ENCODE results near the gene ACOT8.

Gene ACOT8

DNA sequence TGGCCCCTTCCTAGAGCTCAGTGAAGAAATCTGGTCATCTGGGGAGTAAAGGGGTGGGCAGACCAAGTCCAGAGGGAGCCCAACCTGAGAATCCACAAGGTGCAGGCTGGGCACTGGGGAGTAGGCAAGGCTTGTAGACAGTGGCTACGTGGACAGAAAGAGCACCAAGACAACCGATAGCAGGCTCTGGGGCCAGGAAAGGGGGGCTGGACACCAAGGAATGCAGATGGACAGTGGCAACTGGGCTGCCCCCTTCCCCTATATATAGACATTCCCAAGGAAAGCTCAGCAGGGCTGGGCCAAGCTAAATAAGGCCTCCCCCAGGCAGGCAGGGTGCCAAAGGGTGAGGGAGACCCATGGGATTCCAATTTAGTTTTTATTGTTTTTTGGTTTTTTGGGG, 28.6 kb downstream of the ACOT8 start:
- no peak for DNase-seq (ENCODE audit: low read depth)
- H3K4me3 ChIP-seq (ENCODE audit: control insufficient read depth, low read depth, low read length): no peak overlapping the region
- no peak for TF ChIP-seq CTCF (IDR thresholded peaks at IDR 0.05; ENCODE audit: control insufficient read depth, insufficient read depth, low read depth, low read length, missing control alignments)

DNA sequence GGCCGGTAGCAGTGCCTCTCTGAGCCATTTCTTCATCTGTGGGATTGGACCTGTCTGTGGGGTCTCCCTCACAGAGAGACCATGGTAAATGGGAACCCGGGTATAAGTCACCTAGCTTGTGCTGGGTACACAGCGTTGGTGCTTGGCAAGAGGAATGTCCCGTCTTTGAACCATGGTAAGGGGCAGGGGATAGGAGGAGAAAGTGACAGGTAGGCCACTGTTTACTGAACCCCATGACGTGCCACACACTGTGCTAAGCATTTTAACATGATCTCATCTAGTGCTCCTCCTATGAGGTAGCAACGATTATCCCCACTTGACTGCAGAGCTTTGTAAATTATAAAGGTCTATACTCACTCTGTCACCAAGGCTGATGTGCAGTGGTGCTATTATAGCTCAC, 29.5 kb downstream of the ACOT8 start:
- no peak for DNase-seq (ENCODE audit: low read depth)
- H3K4me3 ChIP-seq (ENCODE audit: control insufficient read depth, low read depth, low read length): no peak overlapping the region
- TF ChIP-seq CTCF (IDR thresholded peaks at IDR 0.05; ENCODE audit: control insufficient read depth, insufficient read depth, low read depth, low read length, missing control alignments): no peak

- no peak for DNase-seq (ENCODE audit: low read depth)
- no peak for TF ChIP-seq CTCF (IDR thresholded peaks at IDR 0.05; ENCODE audit: control insufficient read depth, insufficient read depth, low read depth, low read length, missing control alignments)
- no peak within 1 kb of the TSS for H3K4me3 ChIP-seq (ENCODE audit: control insufficient read depth, low read depth, low read length)
Observed at GRCh38 chr20:45827030-45827652, 30.1 kb downstream of the ACOT8 start, which contains the start of gene TNNC2. TNNC2 (minus strand) TSS chr20:45827312; CDS start chr20:45827248, 64 bp downstream.

DNA sequence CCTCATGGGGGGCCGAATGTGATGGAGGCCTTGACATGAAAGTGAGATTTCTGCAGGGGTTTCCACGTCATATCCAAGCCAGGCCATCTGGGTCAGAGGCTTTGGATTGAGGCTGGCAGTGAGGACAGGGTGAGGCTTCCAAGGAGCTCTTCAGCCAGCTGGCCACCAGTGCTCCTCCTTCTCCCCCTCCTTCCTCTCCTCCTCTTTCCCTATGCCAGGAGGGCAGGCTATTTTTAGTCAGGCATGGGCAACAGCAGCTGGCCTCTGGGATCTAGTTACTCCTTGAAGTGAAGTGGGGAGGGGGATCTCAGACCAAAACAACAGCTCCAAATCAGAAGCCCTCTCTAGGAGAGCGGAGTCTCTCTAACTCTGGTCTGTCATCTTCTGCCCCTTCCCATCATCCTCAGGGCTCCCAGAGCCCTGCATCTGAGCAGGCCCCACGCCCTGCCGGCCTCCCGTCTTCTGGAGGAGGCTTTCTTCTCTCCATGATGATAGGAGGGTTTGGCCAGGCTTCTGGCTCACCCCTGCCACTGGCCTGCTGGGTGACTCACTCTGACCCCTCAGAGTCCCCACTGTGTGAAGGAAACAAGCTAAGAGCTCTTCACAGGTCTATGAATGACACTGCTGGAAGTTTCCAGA, 30.7 kb downstream of the ACOT8 start:
- no peak for TF ChIP-seq CTCF (IDR thresholded peaks at IDR 0.05; ENCODE audit: control insufficient read depth, insufficient read depth, low read depth, low read length, missing control alignments)
- DNase-seq (ENCODE audit: low read depth): no peak
- H3K4me3 ChIP-seq (ENCODE audit: control insufficient read depth, low read depth, low read length): no peak overlapping the region

DNA sequence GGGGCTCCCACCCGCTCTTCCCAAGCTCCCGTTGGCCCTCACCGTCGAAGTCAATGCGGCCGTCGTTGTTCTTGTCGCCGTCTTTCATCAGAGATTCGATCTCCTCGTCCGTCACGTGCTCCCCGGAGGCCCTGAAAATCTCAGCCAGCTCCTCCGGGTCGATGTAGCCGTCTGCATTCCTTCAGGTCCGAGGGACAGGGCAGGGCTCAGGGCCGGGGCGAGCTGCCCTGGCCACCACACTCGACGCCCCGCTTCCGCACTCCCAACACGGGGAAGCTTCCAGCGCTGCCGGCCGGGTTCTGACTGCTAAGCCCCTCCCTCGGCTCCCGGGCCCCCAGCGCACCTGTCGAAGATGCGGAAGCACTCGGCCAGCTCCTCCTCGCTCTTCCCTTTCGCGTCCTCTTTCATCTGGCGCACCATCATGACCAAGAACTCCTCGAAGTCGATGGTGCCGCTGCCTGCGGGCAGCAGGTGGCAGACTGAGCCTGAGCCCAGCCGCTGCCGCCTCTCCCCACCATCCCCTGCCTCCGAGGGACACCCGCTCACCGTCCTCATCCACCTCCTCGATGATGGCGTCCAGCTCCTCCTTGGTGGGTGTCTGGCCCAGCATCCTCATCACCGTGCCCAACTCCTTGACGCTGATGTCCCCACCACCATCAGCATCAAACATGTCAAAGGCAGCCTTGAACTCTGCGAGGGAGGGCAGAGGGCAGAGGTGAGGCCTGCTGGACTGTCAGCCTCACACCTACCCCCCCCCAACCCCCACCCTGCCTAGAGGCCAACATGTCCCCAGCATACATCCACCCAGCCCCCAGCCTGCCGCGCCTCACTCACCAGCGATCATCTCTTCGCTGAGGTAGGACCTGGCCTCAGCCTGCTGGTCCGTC, 33.0 kb downstream of the ACOT8 start:
- H3K4me3 ChIP-seq (ENCODE audit: control insufficient read depth, low read depth, low read length): peak overlapping the region; percentile 17
- no peak for DNase-seq (ENCODE audit: low read depth)
- TF ChIP-seq CTCF (IDR thresholded peaks at IDR 0.05; ENCODE audit: control insufficient read depth, insufficient read depth, low read depth, low read length, missing control alignments): peak; percentile 66

DNA sequence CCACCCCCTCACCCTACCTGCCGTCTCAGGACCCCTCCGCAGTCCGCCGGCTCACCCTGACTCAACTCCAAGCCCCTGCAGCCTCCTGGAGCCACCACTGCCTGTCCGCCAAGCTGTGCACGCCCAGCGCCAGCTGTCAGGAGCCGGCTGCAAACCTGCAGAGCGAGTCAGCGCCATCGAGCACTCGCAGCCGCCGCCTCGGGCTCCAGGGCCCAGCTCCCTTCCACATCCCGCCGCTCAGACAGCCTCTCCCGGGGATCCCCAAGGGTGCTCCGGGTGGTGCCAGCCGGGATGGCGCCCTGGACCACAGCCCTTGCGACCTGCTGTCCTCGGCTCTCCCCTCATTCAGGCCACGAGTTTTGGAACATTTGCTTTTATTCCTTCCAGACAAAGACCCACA, 34.3 kb downstream of the ACOT8 start:
- DNase-seq (ENCODE audit: low read depth): no peak
- no peak overlapping the region for H3K4me3 ChIP-seq (ENCODE audit: control insufficient read depth, low read depth, low read length)
- no peak for TF ChIP-seq CTCF (IDR thresholded peaks at IDR 0.05; ENCODE audit: control insufficient read depth, insufficient read depth, low read depth, low read length, missing control alignments)
